ENCODE data around the gene PRKCQ. TPM values are rescaled to one million over a fixed set of nuclear protein-coding genes. Genes with fewer than 3 reads are reported as not detected.
A peak's percentile ranks its signal among the peaks of the same experiment; 100 is the strongest.

The PRKCQ gene
- total and polyA plus RNA-seq, 11 donors: 0.04 to 2.0 (median 0.13) TPM; not detected in 1

DNA sequence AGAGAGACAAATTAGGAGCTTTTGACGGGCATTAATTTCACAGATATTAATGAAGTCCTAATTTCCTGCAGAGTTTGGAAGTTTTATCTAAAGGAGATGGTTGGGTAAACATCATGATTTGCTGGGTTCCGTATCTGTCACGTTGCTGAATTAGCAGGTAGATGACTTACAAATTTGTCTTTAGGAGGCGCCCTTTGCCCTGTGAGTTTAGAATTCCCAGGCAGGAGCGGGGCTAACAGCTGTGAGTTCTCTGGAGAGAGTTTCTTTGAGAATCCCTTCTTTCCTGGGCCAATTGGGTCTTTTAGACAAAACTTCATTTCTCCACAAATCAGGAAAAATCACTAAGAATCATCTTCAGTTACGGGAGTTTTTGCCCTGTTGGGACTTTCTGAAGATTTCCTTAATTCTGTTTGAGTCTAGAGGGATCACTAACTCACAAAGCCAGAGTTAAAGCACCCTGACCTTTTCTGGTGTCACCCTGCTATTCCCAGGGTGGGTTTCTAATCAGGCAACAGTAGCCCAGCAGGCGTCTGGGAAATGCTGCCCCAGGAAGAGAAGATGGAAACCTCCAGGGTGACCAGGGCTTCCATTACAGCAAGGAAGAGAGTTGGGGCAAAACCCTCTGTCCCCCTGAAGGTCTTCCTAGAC is 63.7 kb downstream of the PRKCQ start:
- peaks cover 0 to 23% (median 0%) of the 10 kb centered on the region in 9 donors for H3K27me3 ChIP-seq
- intact Hi-C loops (cut with DNase I): no loop called here

DNA sequence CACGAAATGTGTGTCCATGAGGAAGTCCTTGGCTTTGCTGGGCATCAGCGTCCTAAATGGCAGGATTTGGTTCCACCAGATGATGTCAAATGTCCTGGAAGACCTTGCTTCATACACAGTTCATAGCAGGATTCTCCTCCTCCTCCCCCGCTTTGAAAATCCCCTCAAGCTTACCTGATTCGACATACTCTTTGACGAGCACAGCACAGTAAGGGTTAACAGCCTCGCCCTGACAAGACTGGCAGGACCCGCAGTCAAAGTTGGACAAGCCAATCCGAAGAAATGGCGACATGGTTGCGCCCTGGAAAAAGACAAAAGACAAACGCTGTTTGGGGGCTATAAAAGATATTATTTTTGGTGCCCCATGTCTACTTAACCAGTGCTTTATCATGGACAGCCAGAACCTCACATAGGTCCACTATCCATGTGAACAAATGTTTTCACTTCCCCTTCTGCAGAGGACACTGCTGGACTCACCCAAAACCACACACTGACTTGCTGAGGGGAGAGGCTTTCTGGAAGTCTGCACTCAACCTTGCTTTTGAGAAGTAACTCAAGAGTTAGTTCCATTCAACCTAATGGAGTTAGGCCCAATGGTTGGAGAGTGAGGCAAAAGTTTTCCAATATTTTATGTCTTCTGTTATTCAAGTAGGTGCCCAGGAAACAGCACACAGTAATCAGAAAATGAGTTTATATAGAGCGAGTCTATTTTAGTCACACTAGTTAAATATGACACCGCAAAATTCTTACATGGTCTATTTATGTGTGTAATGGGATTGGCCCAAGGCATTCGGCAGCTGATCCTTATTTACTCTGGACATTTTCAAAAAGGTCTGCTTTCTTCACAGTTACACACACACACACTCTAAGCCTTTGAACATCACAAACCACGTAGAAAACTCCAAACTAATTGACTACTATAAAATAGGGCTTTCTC is 65.0 kb downstream of the PRKCQ start:
- no peak overlapping the region for H3K4me3 ChIP-seq
- 75 to 86% (median 77%) methylated on average over 15 of the region's 15 CpGs for WGBS, 4 donors
- peak in 2 of 4 donors; percentile 44 to 73 for ATAC-seq

More for the DNA sequence above, 63.7 kb downstream of the PRKCQ start:
- Histone ChIP-seq H3K4me1 (peaks cover 0 to 13% (median 0%) of the 10 kb centered on the region in 12 donors), H3K4me3 (no peak overlapping the region), H3K36me3 (no peaks in the 10 kb centered on the region), H3K27ac (no peak overlapping the region), H3K9me3 (no peaks in the 10 kb centered on the region)
- DNase-seq (no peak), ATAC-seq (no peak)
- WGBS, 4 donors: 42 to 60% (median 54%) methylated on average over 6 to 7 of the region's 7 CpGs
- TF ChIP-seq, protein P1, sequence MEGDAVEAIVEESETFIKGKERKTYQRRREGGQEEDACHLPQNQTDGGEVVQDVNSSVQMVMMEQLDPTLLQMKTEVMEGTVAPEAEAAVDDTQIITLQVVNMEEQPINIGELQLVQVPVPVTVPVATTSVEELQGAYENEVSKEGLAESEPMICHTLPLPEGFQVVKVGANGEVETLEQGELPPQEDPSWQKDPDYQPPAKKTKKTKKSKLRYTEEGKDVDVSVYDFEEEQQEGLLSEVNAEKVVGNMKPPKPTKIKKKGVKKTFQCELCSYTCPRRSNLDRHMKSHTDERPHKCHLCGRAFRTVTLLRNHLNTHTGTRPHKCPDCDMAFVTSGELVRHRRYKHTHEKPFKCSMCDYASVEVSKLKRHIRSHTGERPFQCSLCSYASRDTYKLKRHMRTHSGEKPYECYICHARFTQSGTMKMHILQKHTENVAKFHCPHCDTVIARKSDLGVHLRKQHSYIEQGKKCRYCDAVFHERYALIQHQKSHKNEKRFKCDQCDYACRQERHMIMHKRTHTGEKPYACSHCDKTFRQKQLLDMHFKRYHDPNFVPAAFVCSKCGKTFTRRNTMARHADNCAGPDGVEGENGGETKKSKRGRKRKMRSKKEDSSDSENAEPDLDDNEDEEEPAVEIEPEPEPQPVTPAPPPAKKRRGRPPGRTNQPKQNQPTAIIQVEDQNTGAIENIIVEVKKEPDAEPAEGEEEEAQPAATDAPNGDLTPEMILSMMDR (IDR thresholded peaks at IDR 0.05): no peak
- no peak for TF ChIP-seq POLR2A (IDR thresholded peaks at IDR 0.05)

DNA sequence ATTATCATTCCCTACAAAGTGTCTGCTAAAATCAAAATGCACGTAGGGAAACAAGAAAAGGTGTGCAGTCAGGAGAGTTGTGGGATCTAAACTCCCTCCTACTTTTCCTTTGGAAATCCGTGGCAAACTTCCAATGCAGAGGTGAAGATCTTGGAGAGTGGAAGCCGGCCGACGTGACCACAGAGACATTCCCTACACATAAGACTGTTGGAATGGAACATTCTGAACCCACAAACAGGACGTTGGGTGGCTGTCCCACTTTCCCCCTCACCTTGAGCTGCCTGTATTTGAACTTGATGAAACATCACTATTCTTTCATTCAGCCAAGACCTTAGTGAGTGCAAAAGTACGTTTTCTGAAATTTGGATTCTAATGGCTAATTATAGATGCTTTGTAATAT is 65.9 kb downstream of the PRKCQ start:
- H3K9me3 ChIP-seq: no peaks in the 10 kb centered on the region
- no peak overlapping the region for H3K4me3 ChIP-seq
- intact Hi-C loops (cut with DNase I): no loop called here
- no peaks in the 10 kb centered on the region for H3K36me3 ChIP-seq
- WGBS, 4 donors: 72 to 81% (median 76%) methylated on average over 7 of the region's 7 CpGs
- peaks cover 0 to 13% (median 0%) of the 10 kb centered on the region in 12 donors for H3K4me1 ChIP-seq
- peaks cover 0 to 12% (median 0%) of the 10 kb centered on the region in 9 donors for H3K27me3 ChIP-seq
- no peak for ATAC-seq
- TF ChIP-seq, protein P1 (IDR thresholded peaks at IDR 0.05): no peak
- no peak for TF ChIP-seq POLR2A (IDR thresholded peaks at IDR 0.05)
- DNase-seq: no peak
- H3K27ac ChIP-seq: no peak overlapping the region

More for the DNA sequence above, 65.0 kb downstream of the PRKCQ start:
- H3K27me3 ChIP-seq: peaks cover 0 to 14% (median 0%) of the 10 kb centered on the region in 9 donors
- intact Hi-C loops (cut with DNase I): no loop called here
- peaks cover 0 to 13% (median 0%) of the 10 kb centered on the region in 12 donors for H3K4me1 ChIP-seq
- H3K36me3 ChIP-seq: no peaks in the 10 kb centered on the region
- TF ChIP-seq POLR2A (IDR thresholded peaks at IDR 0.05): no peak
- TF ChIP-seq, protein P1 (IDR thresholded peaks at IDR 0.05): no peak
- DNase-seq: no peak
- H3K9me3 ChIP-seq: no peaks in the 10 kb centered on the region
- no peak overlapping the region for H3K27ac ChIP-seq

GRCh38 chr10:6513476-6513875 is 66.6 kb downstream of the PRKCQ start:
- ATAC-seq (no peak), DNase-seq (no peak)
- no peak overlapping the region for H3K27ac ChIP-seq
- TF ChIP-seq POLR2A (IDR thresholded peaks at IDR 0.05): no peak
- TF ChIP-seq, protein P1 (IDR thresholded peaks at IDR 0.05): no peak
- intact Hi-C loops (cut with DNase I): no loop called here
- peaks cover 0 to 13% (median 0%) of the 10 kb centered on the region in 12 donors for H3K4me1 ChIP-seq
- H3K9me3 ChIP-seq: no peaks in the 10 kb centered on the region
- WGBS, 4 donors: 68 to 69% (median 68%) methylated on average over 3 of the region's 3 CpGs
- H3K36me3 ChIP-seq: no peaks in the 10 kb centered on the region
- no peak overlapping the region for H3K4me3 ChIP-seq
- H3K27me3 ChIP-seq: peaks cover 0 to 8% (median 0%) of the 10 kb centered on the region in 9 donors
